WTC11 (cell line): ENCODE results near the gene GPC5. TPM values are rescaled to one million over a fixed set of nuclear protein-coding genes. Genes with fewer than 3 reads are reported as not detected.

Experiments used
- ATAC-seq: fragments of 200-7000 bp; cut with Tn5 transposase; 2 replicates; pipeline ENCODE4 v1.10.0; 2021; ENCODE audit warnings: mild to moderate bottlenecking, moderate library complexity
- CTCF ChIA-PET: fragments of 300-600 bp; sonication (Branson Sonifier 250); formaldehyde crosslinking; loops from one replicate; lab custom pipeline; 2021; ENCODE audit warnings: antibody characterized with exemption; lab: Charles Lee
- POLR2A ChIA-PET: fragments of 350-600 bp; sonication (Branson Sonifier 250); formaldehyde crosslinking; loops from one replicate; lab custom pipeline; 2021; ENCODE audit warnings: antibody characterized with exemption; lab: Charles Lee
- DNase-seq: peaks from one replicate; pipeline ENCODE4 v3.0.0; 2021; ENCODE audit warnings: low spot score
- H3K27ac Mint-ChIP-seq: 2 replicates; pipeline ENCODE4 v1.8.0; 2021; ENCODE audit warnings: mixed read lengths
- H3K27me3 Mint-ChIP-seq: 2 replicates; pipeline ENCODE4 v1.8.0; 2021; ENCODE audit warnings: low read depth, mild to moderate bottlenecking, moderate library complexity, mixed read lengths
- H3K36me3 Mint-ChIP-seq: 2 replicates; pipeline ENCODE4 v1.8.0; 2021; ENCODE audit warnings: mixed read lengths
- H3K4me1 Mint-ChIP-seq: 2 replicates; pipeline ENCODE4 v1.8.0; 2022; ENCODE audit warnings: mixed read lengths
- H3K4me3 Mint-ChIP-seq: 2 replicates; pipeline ENCODE4 v1.8.0; 2021; ENCODE audit warnings: mild to moderate bottlenecking, moderate library complexity, mixed read lengths
- H3K9me3 Mint-ChIP-seq: 2 replicates; pipeline ENCODE4 v1.8.0; 2021; ENCODE audit warnings: mixed read lengths
- AFF4 ChIP-seq: sonication (generic); formaldehyde crosslinking; IDR thresholded peaks from 2 replicates; pipeline ENCODE4 v1.8.1; 2023; ENCODE audit warnings: mild to moderate bottlenecking, missing genetic modification reagents, borderline replicate concordance
- CREB1 ChIP-seq: sonication (generic); formaldehyde crosslinking; IDR thresholded peaks from 2 replicates; pipeline ENCODE4 v1.8.0; 2023; ENCODE audit warnings: mild to moderate bottlenecking, missing genetic modification reagents
- CREM ChIP-seq: sonication (generic); formaldehyde crosslinking; IDR thresholded peaks from 2 replicates; pipeline ENCODE4 v1.8.1; 2022; ENCODE audit warnings: mild to moderate bottlenecking, missing genetic modification reagents, moderate library complexity
- E2F1 ChIP-seq: sonication (generic); formaldehyde crosslinking; IDR thresholded peaks from 2 replicates; pipeline ENCODE4 v1.8.0; 2022; ENCODE audit warnings: mild to moderate bottlenecking, missing genetic modification reagents
- EMX1 ChIP-seq: fragments of 250-450 bp; sonication (Bioruptor Pico); IDR thresholded peaks from 2 replicates; pipeline ENCODE4 v1.8.0; 2021; ENCODE audit warnings: mild to moderate bottlenecking
- HMGA2 ChIP-seq: fragments of 250-450 bp; sonication (Bioruptor Pico); IDR thresholded peaks from 2 replicates; pipeline ENCODE4 v1.4.0; 2021; ENCODE audit warnings: mild to moderate bottlenecking, moderate library complexity
- HMGXB4 ChIP-seq: sonication (generic); formaldehyde crosslinking; IDR thresholded peaks from 2 replicates; pipeline ENCODE4 v1.8.1; 2023; ENCODE audit warnings: mild to moderate bottlenecking, moderate library complexity, missing genetic modification reagents
- IRF1 ChIP-seq: sonication (generic); formaldehyde crosslinking; IDR thresholded peaks from 2 replicates; pipeline ENCODE4 v1.8.0; 2023; ENCODE audit warnings: missing genetic modification reagents
- MAX ChIP-seq: sonication (generic); formaldehyde crosslinking; IDR thresholded peaks from 2 replicates; pipeline ENCODE4 v1.8.0; 2022; ENCODE audit warnings: mild to moderate bottlenecking, missing genetic modification reagents
- MLX ChIP-seq: sonication (generic); formaldehyde crosslinking; IDR thresholded peaks from 2 replicates; pipeline ENCODE4 v1.8.1; 2023; ENCODE audit warnings: mild to moderate bottlenecking, missing genetic modification reagents, moderate library complexity
- MXD4 ChIP-seq: fragments of 250-450 bp; sonication (Bioruptor Pico); IDR thresholded peaks from 2 replicates; pipeline ENCODE4 v1.8.0; 2021; ENCODE audit warnings: mild to moderate bottlenecking, moderate library complexity, borderline replicate concordance
- NR3C1 ChIP-seq: sonication (generic); formaldehyde crosslinking; conservative IDR thresholded peaks from 2 replicates; pipeline ENCODE4 v1.8.1; 2023; ENCODE audit warnings: low read depth, mild to moderate bottlenecking, missing genetic modification reagents
- OVOL2 ChIP-seq: fragments of 250-450 bp; sonication (Bioruptor Pico); IDR thresholded peaks from 2 replicates; pipeline ENCODE4 v1.9.0; 2021; ENCODE audit warnings: mild to moderate bottlenecking, borderline replicate concordance
- PRRX2 ChIP-seq: fragments of 250-450 bp; sonication (Bioruptor Pico); IDR thresholded peaks from 2 replicates; pipeline ENCODE4 v1.8.0; 2021; ENCODE audit warnings: mild to moderate bottlenecking
- SP1 ChIP-seq: sonication (generic); formaldehyde crosslinking; conservative IDR thresholded peaks from 2 replicates; pipeline ENCODE4 v1.8.1; 2022; ENCODE audit warnings: missing genetic modification reagents
- STAT6 ChIP-seq: sonication (generic); formaldehyde crosslinking; conservative IDR thresholded peaks from 2 replicates; pipeline ENCODE4 v1.8.1; 2023; ENCODE audit warnings: mild to moderate bottlenecking, low read depth, missing genetic modification reagents, moderate library complexity
- TEAD1 ChIP-seq: sonication (generic); formaldehyde crosslinking; IDR thresholded peaks from 2 replicates; pipeline ENCODE4 v1.8.0; 2022; ENCODE audit warnings: mild to moderate bottlenecking, missing genetic modification reagents
- TP53 ChIP-seq: sonication (generic); formaldehyde crosslinking; IDR thresholded peaks from 2 replicates; pipeline ENCODE4 v1.8.1; 2023; ENCODE audit warnings: mild to moderate bottlenecking, missing genetic modification reagents
- ZNF281 ChIP-seq: sonication (generic); formaldehyde crosslinking; IDR thresholded peaks from 2 replicates; pipeline ENCODE4 v1.8.0; 2023; ENCODE audit warnings: mild to moderate bottlenecking, missing genetic modification reagents
- ZNF317 ChIP-seq: sonication (generic); formaldehyde crosslinking; IDR thresholded peaks from 2 replicates; pipeline ENCODE4 v1.8.1; 2023; ENCODE audit warnings: low read depth, mild to moderate bottlenecking, moderate library complexity, missing genetic modification reagents, borderline replicate concordance
- total RNA-seq: library from RNA; stranded (reverse); gene quantifications from 3 replicates; pipeline ENCODE4 v1.2.3, GENCODE V29; 2021

Gene GPC5
- total RNA-seq, 1 experiment from 2014 or later = 0.46 TPM

GRCh38 chr13:92122186-92122853 lies 723.9 kb downstream of the GPC5 start:
- ATAC-seq (no peak), DNase-seq (no peak)
- Mint-ChIP-seq H3K4me1 (peaks cover 4% of the 10 kb centered on the region), H3K36me3 (peaks cover 3% of the 10 kb centered on the region; the same call in 1 of the 2 replicates), H3K4me3 (no peak overlapping the region), H3K9me3 (peaks cover 9% of the 10 kb centered on the region; the same call in 1 of the 2 replicates), H3K27me3 (no peaks in the 10 kb centered on the region), H3K27ac (no peak overlapping the region)
- ChIA-PET CTCF (no interaction called here), POLR2A (no interaction called here)
- TF ChIP-seq SP1 (CRISPR knock-in tag) = no peak
- TF ChIP-seq AFF4 = no peak
- no peak for TF ChIP-seq PRRX2 (CRISPR knock-in tag)
- no peak for TF ChIP-seq HMGXB4 (CRISPR knock-in tag)
- TF ChIP-seq CREB1 (CRISPR knock-in tag) = no peak
- TF ChIP-seq MAX (CRISPR knock-in tag) = no peak
- TF ChIP-seq OVOL2 (CRISPR knock-in tag) = no peak
- no peak for TF ChIP-seq CREM

- POLR2A ChIA-PET = no interaction called here
- no peak for ATAC-seq
- TF ChIP-seq NR3C1 (CRISPR knock-in tag) (no peak), ZNF317 (CRISPR knock-in tag) (no peak), ZNF281 (CRISPR knock-in tag) (no peak), TEAD1 (CRISPR knock-in tag) (no peak), SP1 (CRISPR knock-in tag) (no peak), HMGA2 (CRISPR knock-in tag) (no peak), MAX (CRISPR knock-in tag) (no peak), TP53 (no peak), STAT6 (CRISPR knock-in tag) (no peak), MLX (CRISPR knock-in tag) (no peak), MXD4 (CRISPR knock-in tag) (no peak), IRF1 (CRISPR knock-in tag) (no peak), EMX1 (no peak), E2F1 (CRISPR knock-in tag) (no peak)
- no peaks in the 10 kb centered on the region for H3K9me3 Mint-ChIP-seq
- CTCF ChIA-PET = interaction anchor here (0.6 kb wide), 1 partner anchor 448 kb away, joined by 8 read pairs; no protein-coding TSS in a partner anchor
- peaks cover 4% of the 10 kb centered on the region for H3K4me1 Mint-ChIP-seq
- H3K36me3 Mint-ChIP-seq = no peaks in the 10 kb centered on the region
- no peaks in the 10 kb centered on the region for H3K27me3 Mint-ChIP-seq
- H3K4me3 Mint-ChIP-seq = no peak overlapping the region
- H3K27ac Mint-ChIP-seq = no peak overlapping the region
- DNase-seq = no peak
Observed at GRCh38 chr13:92126399-92126798, 728.0 kb downstream of the GPC5 start.
